CD14-positive monocyte (primary cell): ENCODE measurements around the gene ZSWIM1. TPM values are rescaled to one million over a fixed set of nuclear protein-coding genes. Genes with fewer than 3 reads are reported as not detected.

Experiments
- DNase-seq, 3 donors: peaks; one replicate each; pipeline ENCODE4 v3.0.0-alpha.2; 2011 to 2022
- H2AFZ ChIP-seq: 2 replicates; pipeline ENCODE4 v1.6.0; 2012; ENCODE audit warnings: mild to moderate bottlenecking, low read depth, low read length, inconsistent platforms; ENCODE audit not compliant: insufficient read depth, poor library complexity, severe bottlenecking
- H3K27ac ChIP-seq, 2 donors: 1 replicate in 1 of 2; 2 replicates in 1 of 2; pipeline ENCODE4 v1.5.1; 2012 to 2013; ENCODE audit warnings: low read length in 2 of 2, control low read depth in 1 of 2, inconsistent platforms in 1 of 2, low read depth in 1 of 2, mild to moderate bottlenecking in 1 of 2
- H3K27me3 ChIP-seq, 2 donors: one replicate each; pipeline versions ENCODE4 v1.6.0 to v1.6.1; 2011 to 2013; ENCODE audit warnings: low read length in 2 of 2; ENCODE audit not compliant: control insufficient read depth in 2 of 2, insufficient read depth in 2 of 2
- H3K36me3 ChIP-seq, 2 donors: replicated peaks in 1 of 2; 1 replicate in 1 of 2; 2 replicates in 1 of 2; pipeline versions ENCODE4 v1.5.1 to v1.6.1; 2012 to 2013; ENCODE audit warnings: low read length in 2 of 2, control low read depth in 1 of 2, inconsistent platforms in 1 of 2, mild to moderate bottlenecking in 1 of 2; ENCODE audit not compliant: insufficient read depth in 2 of 2, control insufficient read depth in 1 of 2
- H3K4me1 ChIP-seq, 2 donors: 1 replicate in 1 of 2; 2 replicates in 1 of 2; pipeline versions ENCODE4 v1.5.1 to v1.6.1; 2012 to 2013; ENCODE audit warnings: low read length in 2 of 2, control low read depth in 1 of 2, inconsistent platforms in 1 of 2, mild to moderate bottlenecking in 1 of 2, moderate library complexity in 1 of 2; ENCODE audit not compliant: insufficient read depth in 2 of 2, control insufficient read depth in 1 of 2
- H3K4me2 ChIP-seq: replicated peaks from 2 replicates; pipeline ENCODE3; 2012; ENCODE audit warnings: low read length, moderate library complexity, mild to moderate bottlenecking; ENCODE audit not compliant: poor library complexity, severe bottlenecking; ENCODE audit errors: extremely low read depth
- H3K4me3 ChIP-seq, 3 experiments: fragments of 200-600 bp in 1 of 3; sonication (generic) in 1 of 3; replicated peaks in 1 of 3; 1 replicate in 2 of 3; 2 replicates in 1 of 3; pipeline ENCODE4 v1.5.1; 2011 to 2013; ENCODE audit warnings: low read length in 3 of 3, mild to moderate bottlenecking in 3 of 3, control low read depth in 2 of 3, low read depth in 2 of 3, inconsistent platforms in 1 of 3, moderate library complexity in 1 of 3
- H3K79me2 ChIP-seq: 2 replicates; pipeline ENCODE4 v1.6.0; 2012; ENCODE audit warnings: mild to moderate bottlenecking, control low read depth, inconsistent platforms, low read length, moderate library complexity; ENCODE audit not compliant: insufficient read depth
- H3K9ac ChIP-seq: 2 replicates; pipeline ENCODE4 v1.6.0; 2017; ENCODE audit warnings: low read length, mild to moderate bottlenecking; ENCODE audit not compliant: insufficient read depth, poor library complexity, severe bottlenecking
- H3K9me3 ChIP-seq, 2 donors: replicated peaks in 1 of 2; 1 replicate in 1 of 2; 2 replicates in 1 of 2; pipeline versions ENCODE4 v1.5.1 to v1.6.1; 2012 to 2013; ENCODE audit warnings: low read length in 2 of 2, control low read depth in 1 of 2; ENCODE audit not compliant: control insufficient read depth in 1 of 2, insufficient read depth in 1 of 2
- H4K20me1 ChIP-seq: 2 replicates; pipeline ENCODE4 v1.6.0; 2012; ENCODE audit warnings: mild to moderate bottlenecking, low read length, control low read depth, moderate library complexity; ENCODE audit not compliant: insufficient read depth
- H3K27ac Mint-ChIP-seq, 7 donors: one replicate each; pipeline ENCODE4 v1.8.0; 2020; ENCODE audit warnings: mild to moderate bottlenecking in 7 of 7, mixed read lengths in 7 of 7, moderate library complexity in 6 of 7, inconsistent platforms in 2 of 7
- H3K27me3 Mint-ChIP-seq, 3 donors: one replicate each; pipeline ENCODE4 v1.8.0; 2021 to 2022; ENCODE audit warnings: low read depth in 3 of 3, mild to moderate bottlenecking in 3 of 3, mixed read lengths in 3 of 3, moderate library complexity in 3 of 3, inconsistent platforms in 1 of 3
- H3K36me3 Mint-ChIP-seq, 2 donors: one replicate each; pipeline ENCODE4 v1.8.0; 2020; ENCODE audit warnings: mixed read lengths in 2 of 2, inconsistent platforms in 1 of 2, mild to moderate bottlenecking in 1 of 2
- H3K4me1 Mint-ChIP-seq: one replicate; pipeline ENCODE4 v1.8.0; 2020; ENCODE audit warnings: mild to moderate bottlenecking, mixed read lengths
- H3K4me3 Mint-ChIP-seq, 2 donors: one replicate each; pipeline ENCODE4 v1.8.0; 2020; ENCODE audit warnings: mild to moderate bottlenecking in 2 of 2, mixed read lengths in 2 of 2, moderate library complexity in 1 of 2
- H3K9me3 Mint-ChIP-seq, 7 donors: one replicate each; pipeline ENCODE4 v1.8.0; 2020 to 2022; ENCODE audit warnings: mixed read lengths in 7 of 7, mild to moderate bottlenecking in 6 of 7, moderate library complexity in 6 of 7, inconsistent platforms in 2 of 7
- WGBS: methylation state at CpG from one replicate; pipeline ENCODE4 v1.1.5; 2013; ENCODE audit warnings: missing lambda C conversion rate; ENCODE audit not compliant: insufficient coverage; 5-methylcytosine and 5-hydroxymethylcytosine counted together
- intact Hi-C, 2 donors: fragments of 100-400 bp; cut with micrococcal nuclease; formaldehyde crosslinking; loops; one replicate each; pipeline versions ENCODE4 v1.15.0 to v1.15.1; 2023
- polyA plus RNA-seq, 3 donors: library from polyadenylated mRNA; depleted of rRNA in 1 of 3; unstranded in 2 of 3; stranded (reverse) in 1 of 3; fragments of 300-500 nt in 2 of 3; fragments of >200 nt in 1 of 3; fragmentation: Illumina TruSeq in 2 of 3; gene quantifications; 1 replicate in 2 of 3; 2 replicates in 1 of 3; pipeline ENCODE4 v1.2.3, GENCODE V29; 2012 to 2021
- TF ChIP-seq, protein P1 (sequence below): fragments of 200-600 bp; IDR thresholded peaks from one replicate; pipeline ENCODE4 v1.8.0; 2022; ENCODE audit warnings: antibody characterized with exemption, mild to moderate bottlenecking

The ZSWIM1 gene
- polyA plus RNA-seq, 3 donors = 2.5 to 2.6 (median 2.5) TPM

DNA sequence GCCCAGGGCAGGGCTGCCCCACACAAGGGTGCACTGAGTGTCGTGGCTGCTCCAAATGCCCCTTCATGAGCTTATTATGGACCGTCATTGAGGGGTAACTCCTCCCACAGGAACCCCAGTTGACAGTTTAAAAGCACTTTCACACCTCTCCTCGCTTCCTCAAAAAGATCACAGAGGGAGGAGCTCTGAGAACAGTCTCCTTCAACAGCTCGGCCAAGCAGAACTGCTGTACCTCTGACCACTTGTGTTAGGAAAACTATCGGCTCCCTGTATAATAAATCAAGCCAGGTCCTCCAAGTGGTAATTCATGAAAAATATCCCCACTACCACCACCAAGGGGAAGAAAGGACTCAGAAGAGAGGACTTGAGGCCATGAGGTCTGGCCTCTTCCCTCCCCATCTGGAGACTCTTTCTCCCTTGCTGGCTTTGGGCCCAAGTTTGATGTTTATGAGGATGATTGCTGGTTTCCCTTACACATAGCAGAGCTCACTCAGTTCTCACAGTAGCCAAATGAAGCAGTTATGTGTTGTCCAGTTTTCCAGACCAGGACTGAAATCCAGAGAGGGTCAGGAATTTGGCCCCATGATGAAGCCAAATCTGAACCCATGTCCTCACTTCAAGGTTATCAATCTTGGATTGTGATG is 38.7 kb upstream of the ZSWIM1 start:
- peak overlapping the region; percentile 46 to 71 for H3K27ac ChIP-seq
- intact Hi-C loops = no loop called here

GRCh38 chr20:45843506-45843905 is 37.5 kb upstream of the ZSWIM1 start:
- Mint-ChIP-seq H3K36me3 (peaks cover 59 to 95% of the 10 kb centered on the region in 2 donors), H3K27me3 (no peaks in the 10 kb centered on the region), H3K4me1 (peaks cover 17% of the 10 kb centered on the region), H3K9me3 (no peaks in the 10 kb centered on the region), H3K27ac (peak overlapping the region in 3 of 7 donors; percentile 27 to 75 (median 42)), H3K4me3 (no peak overlapping the region)
- H3K27me3 ChIP-seq = no peaks in the 10 kb centered on the region
- peaks cover 71 to 88% of the 10 kb centered on the region in 2 donors for H3K36me3 ChIP-seq
- intact Hi-C loops = no loop called here
- no peak for DNase-seq
- WGBS = 97% methylated on average over 11 of the region's 14 CpGs
- no peak overlapping the region for H3K9ac ChIP-seq
- H3K4me1 ChIP-seq = peaks cover 12 to 14% of the 10 kb centered on the region in 2 donors
- no peak overlapping the region for H3K4me2 ChIP-seq
- peaks cover 31% of the 10 kb centered on the region for H4K20me1 ChIP-seq
- H3K27ac ChIP-seq = no peak overlapping the region
- H2AFZ ChIP-seq = no peak overlapping the region
- H3K4me3 ChIP-seq = no peak overlapping the region
- H3K79me2 ChIP-seq = peaks cover 1% of the 10 kb centered on the region
- TF ChIP-seq, protein P1, sequence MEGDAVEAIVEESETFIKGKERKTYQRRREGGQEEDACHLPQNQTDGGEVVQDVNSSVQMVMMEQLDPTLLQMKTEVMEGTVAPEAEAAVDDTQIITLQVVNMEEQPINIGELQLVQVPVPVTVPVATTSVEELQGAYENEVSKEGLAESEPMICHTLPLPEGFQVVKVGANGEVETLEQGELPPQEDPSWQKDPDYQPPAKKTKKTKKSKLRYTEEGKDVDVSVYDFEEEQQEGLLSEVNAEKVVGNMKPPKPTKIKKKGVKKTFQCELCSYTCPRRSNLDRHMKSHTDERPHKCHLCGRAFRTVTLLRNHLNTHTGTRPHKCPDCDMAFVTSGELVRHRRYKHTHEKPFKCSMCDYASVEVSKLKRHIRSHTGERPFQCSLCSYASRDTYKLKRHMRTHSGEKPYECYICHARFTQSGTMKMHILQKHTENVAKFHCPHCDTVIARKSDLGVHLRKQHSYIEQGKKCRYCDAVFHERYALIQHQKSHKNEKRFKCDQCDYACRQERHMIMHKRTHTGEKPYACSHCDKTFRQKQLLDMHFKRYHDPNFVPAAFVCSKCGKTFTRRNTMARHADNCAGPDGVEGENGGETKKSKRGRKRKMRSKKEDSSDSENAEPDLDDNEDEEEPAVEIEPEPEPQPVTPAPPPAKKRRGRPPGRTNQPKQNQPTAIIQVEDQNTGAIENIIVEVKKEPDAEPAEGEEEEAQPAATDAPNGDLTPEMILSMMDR = no peak
- no peaks in the 10 kb centered on the region for H3K9me3 ChIP-seq

More for the DNA sequence above, 38.7 kb upstream of the ZSWIM1 start:
- H3K79me2 ChIP-seq = no peaks in the 10 kb centered on the region
- Mint-ChIP-seq H3K4me1 (peaks cover 17% of the 10 kb centered on the region), H3K27me3 (no peaks in the 10 kb centered on the region), H3K36me3 (peaks cover 53 to 97% of the 10 kb centered on the region in 2 donors), H3K27ac (peak overlapping the region; percentile 49 to 86 (median 80)), H3K9me3 (no peaks in the 10 kb centered on the region), H3K4me3 (no peak overlapping the region)
- no peak overlapping the region for H3K9ac ChIP-seq
- H3K36me3 ChIP-seq = peaks cover 62 to 90% of the 10 kb centered on the region in 2 donors
- no peak overlapping the region for H3K4me3 ChIP-seq
- H3K9me3 ChIP-seq = no peaks in the 10 kb centered on the region
- peaks cover 32% of the 10 kb centered on the region for H4K20me1 ChIP-seq
- TF ChIP-seq, protein P1 = no peak
- no peak overlapping the region for H3K4me2 ChIP-seq
- 3% methylated on average over 3 of the region's 5 CpGs for WGBS
- DNase-seq = peak in 2 of 3 donors; percentile 30 to 31
- no peak overlapping the region for H2AFZ ChIP-seq
- H3K27me3 ChIP-seq = no peaks in the 10 kb centered on the region
- H3K4me1 ChIP-seq = peaks cover 12 to 14% of the 10 kb centered on the region in 2 donors
